HS-5 (cell line): Measurements from ENCODE around the gene CAB39.
"Not testable (repeated sequence)": the region's sequence is repeated elsewhere in the genome, so short reads cannot be mapped to it uniquely, and the experiment has no call there.

ENCODE experiments used
- DNase-seq: peaks from one replicate; pipeline ENCODE4 v3.0.0-alpha.2; 2012; ENCODE audit warnings: low read depth

Gene CAB39

DNA sequence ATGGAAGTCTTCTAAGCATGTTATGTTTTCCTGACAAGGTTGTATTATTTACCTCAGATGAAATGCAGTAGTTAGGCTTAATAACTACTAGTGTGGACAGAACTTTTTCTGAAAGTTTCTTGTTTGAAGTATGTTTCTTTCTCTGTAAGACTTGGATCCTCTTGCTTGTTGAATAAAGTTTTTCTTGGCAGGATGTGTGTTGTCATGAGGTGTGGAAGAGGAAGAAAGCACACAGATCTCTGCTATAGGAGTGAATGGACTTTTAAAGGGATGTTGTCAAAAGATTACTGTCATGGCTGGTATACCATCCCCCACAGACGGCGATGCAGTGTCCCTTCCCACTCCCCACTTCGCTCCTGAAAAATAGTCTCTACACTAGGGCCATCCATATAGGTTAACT, 2.6 kb downstream of the CAB39 start:
- no peak for DNase-seq

DNA sequence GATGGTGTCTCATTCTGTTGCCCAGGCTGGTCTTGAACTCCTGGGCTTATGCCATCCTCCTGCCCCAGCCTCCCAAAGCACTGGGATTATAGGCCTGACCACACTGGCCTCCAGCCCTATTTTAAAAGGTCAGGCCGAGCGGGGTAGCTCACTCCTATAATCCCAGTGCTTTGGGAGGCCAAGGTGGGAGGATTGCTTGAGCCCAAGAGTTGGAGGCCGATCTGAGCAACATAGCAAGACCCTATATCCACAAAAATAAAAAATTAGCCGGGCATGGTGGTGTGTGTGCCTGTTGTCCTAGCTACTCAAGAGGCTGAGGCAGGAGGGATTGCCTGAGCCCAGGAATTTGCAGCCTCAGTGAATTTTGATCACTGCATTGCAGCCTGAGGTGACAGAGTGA, 3.9 kb downstream of the CAB39 start:
- DNase-seq, result no peak

DNA sequence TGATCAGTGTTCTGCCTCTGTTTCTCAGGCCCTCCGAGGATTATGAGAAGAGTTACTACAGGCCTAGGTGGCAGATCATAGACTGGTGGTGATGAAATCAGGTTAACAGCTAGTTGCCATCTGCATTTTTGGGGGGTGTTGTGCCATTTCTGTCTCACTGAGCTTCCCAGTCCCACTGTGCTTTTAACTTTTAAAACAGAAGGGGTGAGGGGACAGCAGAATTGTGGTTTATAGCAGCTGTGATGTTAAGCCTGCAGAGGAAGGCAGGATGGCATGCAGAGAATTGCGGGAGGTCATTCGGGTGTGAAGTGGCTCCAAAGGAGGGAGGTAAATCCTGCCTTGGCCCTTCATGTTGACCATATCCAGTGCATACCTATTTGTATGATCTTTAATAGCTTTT, 5.0 kb downstream of the CAB39 start:
- no peak for DNase-seq

DNA sequence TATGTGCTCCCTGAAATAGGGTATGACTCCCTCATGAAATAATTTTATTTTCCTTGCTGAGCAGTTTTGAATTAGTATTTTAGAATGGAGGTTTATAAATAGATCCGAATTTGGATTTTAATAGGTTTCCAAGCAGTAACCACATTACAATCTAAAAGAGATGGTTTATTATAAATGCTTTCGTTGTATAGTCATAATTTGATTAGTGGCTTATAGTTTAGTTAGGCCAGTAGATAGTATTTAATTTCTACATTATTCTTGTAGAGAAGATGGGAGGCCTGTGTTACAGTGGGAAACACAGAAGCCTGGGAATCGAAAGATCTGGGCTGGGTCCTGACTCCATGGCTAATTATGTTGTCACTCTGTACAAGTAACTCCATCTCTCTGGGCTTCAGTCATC, 6.7 kb downstream of the CAB39 start:
- no peak for DNase-seq

DNA sequence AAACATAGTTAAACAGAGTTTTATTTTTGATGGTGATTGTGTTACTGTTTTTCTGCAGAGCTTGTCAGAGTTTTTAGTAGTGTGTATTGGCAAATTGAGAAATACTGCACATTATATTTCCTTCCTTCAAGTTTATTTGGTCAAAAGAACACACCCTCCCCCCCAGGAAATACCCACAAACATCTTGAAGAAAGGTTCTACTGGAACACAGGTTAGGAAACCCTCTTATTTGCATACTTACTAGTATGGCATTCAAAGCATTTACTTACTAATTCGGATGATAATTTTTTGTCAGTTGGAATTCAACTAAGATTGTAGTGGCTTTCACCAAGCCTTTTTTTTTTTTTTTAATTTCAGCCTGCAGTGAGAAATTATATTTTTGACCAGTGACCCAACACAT, 9.1 kb downstream of the CAB39 start:
- peak; percentile 73 for DNase-seq

DNA sequence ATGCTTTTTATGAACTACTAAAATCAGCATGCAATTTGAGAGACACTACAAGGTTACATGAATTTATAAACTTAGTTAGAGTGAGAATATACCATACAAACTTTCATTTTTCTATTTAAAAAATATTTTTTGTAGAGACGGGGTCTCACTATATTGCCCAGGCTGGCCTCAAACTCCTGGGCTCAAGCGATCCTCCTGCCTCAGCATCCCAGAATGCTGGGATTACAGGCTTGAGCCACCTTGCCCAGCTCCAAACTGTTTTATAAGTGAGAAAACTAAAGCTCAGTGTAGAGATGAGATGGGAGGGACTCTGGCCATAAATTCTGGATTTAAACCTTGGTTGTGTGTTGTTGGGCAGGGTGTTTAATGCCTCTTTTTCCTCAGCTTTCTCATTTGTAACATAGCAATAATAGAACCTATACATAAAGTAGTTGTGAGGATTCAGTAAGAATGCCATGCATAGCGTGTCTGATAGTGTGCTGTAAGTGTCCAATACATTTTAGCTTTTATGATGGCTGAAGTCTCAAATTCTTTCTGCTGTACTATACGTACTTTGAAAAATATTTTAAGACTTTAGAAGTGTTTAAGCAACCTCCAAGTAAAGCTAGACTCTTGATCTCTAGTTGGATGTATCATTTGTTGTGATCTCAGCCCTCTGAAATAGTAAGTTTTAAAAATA, 9.7 kb downstream of the CAB39 start:
- DNase-seq, result no peak

DNA sequence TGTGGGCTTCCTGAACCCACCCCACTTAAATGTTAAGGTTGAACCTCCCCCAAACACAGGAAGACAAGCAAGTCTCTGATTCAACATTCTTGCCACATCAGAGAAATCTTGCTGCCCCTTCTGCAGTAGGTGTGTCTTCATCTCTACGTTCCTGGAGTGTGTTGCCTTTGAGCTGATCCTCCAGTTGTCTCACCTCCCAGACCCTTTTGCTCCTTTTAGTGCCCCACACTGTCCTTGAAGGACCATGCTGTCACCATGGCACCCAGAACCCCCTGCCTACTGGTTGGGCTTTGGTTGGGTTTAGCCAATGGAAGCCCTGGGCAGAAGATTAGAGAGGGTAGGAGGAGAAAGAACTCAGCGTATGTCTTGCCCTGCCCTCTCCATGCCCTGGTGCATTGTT, 10.7 kb downstream of the CAB39 start:
- DNase-seq, result no peak

DNA sequence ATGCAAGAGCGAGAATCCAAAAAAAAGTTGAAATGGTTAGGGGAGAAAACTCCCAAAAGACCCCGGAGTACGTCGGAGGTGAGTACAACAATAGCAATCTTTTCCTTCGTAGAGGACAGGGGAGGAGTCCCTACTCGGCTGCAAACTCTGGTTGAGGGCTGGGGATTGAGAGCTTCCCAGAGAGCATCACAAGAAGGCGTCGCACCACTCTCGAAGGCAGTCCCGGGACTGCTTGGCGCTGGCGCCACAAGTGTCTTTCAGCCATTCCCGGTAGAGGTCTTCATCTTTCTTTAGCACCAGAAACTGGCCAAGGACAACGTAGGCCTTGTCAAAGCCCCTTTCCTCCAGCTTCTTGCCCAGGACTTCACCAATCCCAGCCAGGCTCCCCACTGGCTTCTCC, 12.3 kb downstream of the CAB39 start:
- not testable (repeated sequence) for DNase-seq

DNA sequence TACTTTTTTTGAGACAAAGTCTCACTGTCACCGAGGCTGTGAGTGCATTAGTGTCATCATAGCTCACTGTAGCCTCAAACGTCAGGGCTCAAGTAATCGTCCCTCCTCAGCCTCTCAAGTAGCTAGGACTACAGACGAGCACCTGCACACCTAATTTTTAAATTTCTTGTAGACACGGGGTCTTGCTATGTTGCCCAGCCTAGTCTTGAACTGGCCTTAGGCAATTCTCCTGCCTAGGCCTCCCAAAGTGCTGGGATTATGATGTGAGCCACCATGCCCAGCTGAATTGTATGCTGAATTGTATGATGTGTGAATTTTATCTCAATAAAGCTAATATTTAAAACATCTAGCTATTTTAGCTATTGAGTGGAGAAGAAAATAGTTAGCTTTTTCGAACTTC, 18.9 kb downstream of the CAB39 start:
- DNase-seq, result no peak

DNA sequence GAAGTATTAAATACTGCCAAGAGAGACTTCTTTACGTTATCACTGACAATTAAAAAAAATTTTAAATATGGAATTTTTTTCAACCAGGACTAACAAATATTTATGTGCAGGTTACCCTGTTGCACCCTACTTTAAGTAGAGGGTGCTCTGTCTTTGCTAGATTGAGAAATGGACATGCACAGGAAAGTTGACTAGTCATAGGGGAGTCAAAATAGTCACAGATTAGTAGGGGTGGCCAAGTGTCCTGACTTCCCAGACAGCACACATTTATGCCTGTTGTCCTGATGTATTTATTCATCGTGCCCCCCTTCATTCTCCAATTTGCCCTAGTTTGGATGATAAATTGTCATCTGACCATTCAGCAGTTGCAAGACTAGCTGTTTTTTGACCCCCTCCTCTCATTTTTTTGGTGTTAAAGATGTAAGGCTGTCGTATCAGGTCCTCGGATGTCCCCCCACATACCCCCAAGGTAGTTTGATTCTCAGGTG, 20.3 kb downstream of the CAB39 start:
- no peak for DNase-seq

DNA sequence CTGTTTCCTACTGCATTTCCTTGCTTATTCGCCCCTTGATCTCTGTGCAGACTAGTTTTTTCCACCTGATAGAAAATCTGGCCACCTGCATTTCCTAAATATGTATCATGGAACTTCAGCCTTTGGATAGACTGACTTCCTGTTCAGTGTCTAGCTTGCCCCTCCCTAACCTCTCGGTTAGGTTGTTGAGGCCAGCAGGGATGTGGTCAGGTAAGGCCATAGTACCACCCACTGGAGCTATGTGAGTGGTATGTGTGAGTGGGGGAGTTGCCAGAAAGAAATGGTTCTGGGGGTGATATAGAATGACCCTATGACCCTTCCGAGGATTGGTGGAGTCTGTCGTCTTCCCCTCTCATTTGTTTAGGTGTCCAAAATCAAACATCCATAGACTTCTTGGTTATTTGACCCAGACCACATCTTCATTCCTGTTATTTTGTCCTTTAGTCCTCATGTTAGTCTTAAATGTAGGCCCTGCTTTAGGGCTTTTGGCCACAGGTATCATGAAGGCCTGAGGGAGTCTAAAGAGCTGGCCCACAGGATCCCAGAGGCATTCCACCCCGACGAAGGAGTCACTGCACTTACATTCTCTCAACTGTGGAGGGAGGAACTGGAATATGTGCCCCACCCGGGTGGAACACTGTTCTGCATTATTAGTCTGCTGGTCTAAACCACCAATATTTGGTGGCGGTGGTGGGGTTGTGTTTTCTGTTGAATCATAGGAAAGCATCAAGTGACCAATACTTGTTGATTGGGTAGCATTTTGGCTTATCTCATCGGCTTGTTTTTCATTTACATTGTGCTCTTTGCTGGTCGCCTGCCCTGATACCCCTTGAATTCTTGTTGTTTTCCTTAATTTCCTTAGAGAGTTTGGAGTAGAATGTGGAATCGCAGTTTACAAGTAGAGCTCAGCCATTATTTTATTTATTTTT, 21.9 kb downstream of the CAB39 start:
- DNase-seq, result no peak

DNA sequence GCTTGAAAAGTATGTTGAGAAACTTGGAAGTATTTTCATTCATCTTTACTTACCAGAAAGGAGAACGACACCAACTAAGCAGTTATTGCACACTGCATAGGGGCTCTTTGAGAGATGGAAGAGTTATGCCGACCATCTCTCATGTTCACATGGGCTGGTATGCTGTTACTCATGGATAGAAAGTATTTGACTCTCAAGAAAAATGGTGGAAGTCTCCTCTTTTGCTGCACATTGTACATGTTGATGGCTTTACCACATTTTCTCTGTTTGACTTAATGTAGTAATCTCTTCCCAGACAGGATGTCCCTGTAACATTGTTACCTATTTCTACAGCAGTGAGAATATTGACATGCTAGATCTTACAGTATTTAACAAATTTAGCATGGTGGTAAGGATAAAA, 23.2 kb downstream of the CAB39 start:
- DNase-seq, result no peak

DNA sequence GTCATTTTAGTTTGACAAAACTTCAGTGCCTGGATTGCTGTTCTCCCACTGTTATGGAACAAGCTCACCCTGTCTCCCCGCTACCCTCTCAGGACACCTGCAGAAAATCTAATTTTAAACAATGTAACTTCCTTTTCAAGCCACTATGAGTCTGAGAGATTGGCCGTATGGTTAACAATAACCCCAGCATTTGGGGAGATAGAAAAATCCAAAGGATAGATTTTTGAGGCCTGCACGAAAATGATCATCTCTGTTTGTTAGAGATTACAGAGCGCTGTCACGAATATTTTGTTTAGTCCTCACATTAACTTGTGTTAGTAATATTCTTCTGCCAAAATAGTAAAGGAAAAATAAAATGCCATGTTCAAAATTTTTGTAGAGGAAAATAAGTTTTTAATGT, 24.7 kb downstream of the CAB39 start:
- DNase-seq, result no peak

DNA sequence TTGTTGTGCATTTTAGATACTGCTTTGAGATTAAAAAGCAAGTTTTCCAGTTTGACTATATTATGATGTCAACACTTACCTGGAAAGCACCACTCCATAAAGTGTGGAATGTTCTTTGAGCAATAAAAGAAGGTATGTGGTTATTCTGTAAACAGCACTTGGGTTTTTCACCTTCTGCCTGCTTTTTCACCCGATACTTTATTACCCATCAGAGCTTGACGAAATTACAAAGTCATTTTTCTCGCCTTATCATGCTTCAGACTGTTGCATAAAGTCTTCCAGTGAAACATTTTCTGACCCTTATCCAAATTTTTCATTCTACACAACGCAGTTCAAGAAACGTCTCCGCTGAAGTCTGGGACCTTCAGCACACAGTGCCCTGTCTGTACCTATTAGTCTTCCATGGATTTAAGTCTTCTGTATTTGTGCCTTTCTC, 25.2 kb downstream of the CAB39 start:
- no peak for DNase-seq

DNA sequence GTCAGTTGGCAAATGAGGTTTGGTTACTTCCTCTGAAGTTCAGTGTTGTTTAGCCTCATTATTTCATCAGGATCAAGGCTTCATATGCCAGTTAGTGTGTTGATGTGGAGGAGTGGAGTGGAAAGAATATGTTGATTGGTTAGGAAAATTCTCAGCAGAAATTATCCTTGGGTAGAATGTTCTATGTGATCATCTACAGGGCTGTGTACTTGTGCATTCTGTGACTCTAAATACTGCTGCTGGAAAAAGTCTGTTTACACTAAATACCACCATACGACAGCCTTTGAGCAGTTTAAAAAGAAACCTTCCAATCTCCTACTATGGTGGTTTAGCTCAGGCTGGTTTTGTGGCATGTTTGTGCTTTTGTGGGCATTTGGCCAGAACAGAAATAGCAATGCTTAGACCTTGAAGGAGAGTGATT, 25.8 kb downstream of the CAB39 start:
- DNase-seq, result no peak

DNA sequence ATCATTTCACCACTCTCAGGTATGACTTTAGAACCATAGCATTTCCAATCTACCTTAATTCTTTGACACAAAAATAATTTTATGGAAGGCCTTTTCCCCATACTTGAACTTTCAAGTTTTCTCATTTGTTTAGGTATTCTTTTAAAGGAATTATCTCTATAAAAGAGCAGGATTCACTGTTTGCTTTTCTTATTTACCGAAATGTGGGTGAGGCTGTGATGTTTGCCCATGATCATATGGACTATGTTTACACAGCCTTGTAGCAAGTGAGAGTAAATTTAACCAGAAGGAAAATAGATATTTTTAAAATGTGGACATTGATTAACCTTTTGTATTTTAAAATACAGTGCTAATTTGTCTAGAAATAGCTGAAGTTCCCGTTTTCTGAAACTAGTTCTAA, 26.3 kb downstream of the CAB39 start:
- no peak for DNase-seq

DNA sequence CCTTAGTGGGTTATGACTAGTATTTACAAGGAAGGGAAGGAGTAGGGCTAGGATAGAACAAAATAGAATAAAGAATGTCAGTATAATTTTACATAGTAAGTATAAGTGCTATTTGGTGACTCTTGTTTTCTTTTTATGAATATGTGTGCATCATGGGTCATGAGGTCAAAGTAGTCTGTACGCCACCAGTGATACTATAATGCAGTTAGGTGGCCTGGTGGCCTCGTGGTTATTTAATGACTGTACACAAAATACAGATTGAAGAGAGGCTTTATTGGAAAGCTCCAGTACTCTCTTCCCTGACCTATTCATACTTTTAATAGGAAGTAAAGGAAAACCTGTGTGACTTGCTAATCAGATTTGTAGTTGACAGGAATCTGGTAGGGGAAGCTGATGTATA, 27.3 kb downstream of the CAB39 start:
- no peak for DNase-seq

DNA sequence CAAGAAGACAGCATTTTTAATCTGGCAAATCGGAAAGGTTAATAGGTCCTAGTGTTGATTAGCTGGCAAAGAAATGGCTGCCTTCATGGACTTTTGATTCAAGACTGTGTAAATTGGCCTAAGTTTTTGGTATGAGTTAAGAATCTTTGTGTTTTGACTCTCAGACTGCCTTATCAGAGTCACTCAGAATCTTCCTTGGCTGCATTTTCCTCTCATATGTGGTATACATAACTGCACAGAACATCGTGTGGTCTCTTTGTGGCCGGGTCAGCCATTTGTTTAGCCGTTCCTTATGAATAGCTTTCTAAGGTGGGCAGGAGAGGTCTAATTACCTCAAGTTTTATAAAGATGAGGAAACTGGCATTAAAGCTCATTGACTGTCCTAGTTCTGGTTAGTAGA, 30.1 kb downstream of the CAB39 start:
- no peak for DNase-seq

DNA sequence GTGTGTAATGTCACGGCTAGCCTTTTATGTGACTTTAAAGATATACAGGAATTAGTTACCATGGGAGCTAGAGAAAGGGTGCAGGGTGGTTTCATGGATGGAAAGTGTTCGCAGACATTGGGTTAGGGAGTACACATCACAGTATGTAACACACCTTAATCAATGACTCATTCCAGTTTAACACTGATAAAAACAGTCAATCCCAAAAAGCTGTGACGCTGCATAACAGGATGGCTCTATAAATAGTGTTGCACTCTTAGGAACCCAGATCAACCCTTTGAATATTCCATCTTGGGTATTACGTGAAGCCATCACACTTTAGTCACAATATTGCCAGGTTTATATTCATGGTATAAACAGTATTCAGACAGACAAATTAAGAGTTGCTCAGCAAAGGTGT, 33.6 kb downstream of the CAB39 start:
- no peak for DNase-seq

DNA sequence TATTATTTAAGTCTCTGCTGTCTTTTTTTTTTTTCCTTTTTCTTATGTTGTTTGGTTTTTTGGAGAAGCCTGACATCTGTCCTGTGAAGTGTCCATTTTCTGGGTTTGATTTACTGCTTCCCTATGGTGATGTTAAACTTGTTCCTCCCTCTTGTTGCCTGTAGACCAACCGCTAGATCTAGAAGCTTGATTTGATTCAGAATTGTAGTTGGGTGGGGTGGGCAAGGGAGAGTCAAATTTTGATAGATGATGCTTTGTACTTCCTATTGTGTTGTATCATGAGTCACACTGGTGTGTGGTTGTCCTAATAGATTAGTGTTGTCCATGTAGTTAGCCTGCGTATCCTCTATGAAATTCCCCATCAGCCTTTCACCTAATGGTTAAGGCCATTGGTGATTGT, 35.4 kb downstream of the CAB39 start:
- DNase-seq, result no peak

DNA sequence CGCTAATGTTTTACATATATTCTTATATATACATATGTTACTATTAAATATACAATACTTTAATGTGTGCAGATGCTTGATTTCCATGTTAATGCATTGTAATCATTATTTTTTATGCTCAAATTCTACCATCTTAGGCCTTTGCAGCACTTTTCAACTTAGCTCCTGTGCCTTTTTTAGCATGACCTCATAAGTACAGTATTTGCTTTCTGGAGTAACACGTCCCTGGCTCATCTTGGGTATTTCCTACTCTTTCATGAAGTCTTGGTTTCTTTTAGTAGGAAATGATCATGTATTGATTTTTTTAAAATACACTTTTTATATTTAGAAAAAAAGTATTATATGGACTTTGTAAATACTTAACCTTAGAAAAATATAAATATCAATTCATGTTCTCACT, 36.5 kb downstream of the CAB39 start:
- no peak for DNase-seq

DNA sequence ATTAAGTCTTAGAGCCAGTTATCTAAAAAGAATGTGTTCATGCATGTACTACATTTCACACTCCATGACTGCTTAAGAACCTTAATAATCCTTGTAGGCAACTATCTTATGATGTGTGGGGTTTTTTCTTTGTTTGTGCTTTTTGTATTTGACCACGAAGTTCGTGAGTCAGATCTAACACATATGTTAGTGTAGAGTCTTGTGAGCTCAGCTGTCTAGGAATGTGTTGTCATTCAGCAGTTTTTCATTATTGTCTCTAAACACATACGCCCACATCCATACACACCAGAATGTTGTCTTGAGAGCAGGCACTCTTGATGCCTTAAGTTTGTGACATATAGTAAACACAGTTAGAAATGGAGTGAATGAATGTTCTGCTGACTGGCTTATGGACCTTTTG, 38.4 kb downstream of the CAB39 start:
- peak; percentile 68 for DNase-seq

DNA sequence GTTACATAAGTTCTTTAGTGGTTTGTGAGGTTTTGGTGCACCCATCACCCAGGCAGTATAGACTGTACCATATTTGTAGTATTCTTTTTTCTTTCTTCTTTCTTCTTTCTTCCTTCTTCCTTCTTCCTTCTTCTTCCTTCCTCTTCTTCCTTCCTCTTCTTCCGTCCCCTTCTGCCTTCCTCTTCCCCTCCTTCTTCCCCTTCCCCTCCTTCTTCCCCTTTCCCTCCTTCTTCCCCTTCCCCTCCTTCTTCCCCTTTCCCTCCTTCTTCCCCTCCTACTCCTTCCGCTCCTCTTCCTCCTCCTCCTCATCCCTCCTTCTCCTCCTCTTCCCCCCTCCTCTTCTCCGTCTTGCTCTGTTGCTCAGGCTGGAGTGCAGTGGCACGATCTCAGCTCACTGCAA, 41.6 kb downstream of the CAB39 start:
- DNase-seq, result no peak
